B cell (primary cell): ENCODE measurements around the gene INPP5B. TPM values are rescaled to one million over a fixed set of nuclear protein-coding genes. Genes with fewer than 3 reads are reported as not detected.

ENCODE experiments used
- ATAC-seq: fragments of 200-7000 bp; cut with Tn5 transposase; one replicate; pipeline ENCODE4 v1.10.0; 2021; ENCODE audit warnings: low read depth, mild to moderate bottlenecking, moderate number of reproducible peaks, moderate library complexity
- CTCF ChIA-PET: fragments of 350-600 bp; sonication (Branson Sonifier 250); formaldehyde crosslinking; loops from one replicate; lab custom pipeline; 2021; ENCODE audit warnings: antibody characterized with exemption, inconsistent platforms; lab: Charles Lee
- POLR2A ChIA-PET: fragments of 350-600 bp; sonication (Branson Sonifier 250); formaldehyde crosslinking; loops from one replicate; lab custom pipeline; 2021; ENCODE audit warnings: antibody characterized with exemption; lab: Charles Lee
- DNase-seq: peaks from one replicate; pipeline ENCODE4 v3.0.0; 2013
- H2AFZ ChIP-seq: 2 replicates; pipeline ENCODE4 v1.6.1; 2012; ENCODE audit warnings: mild to moderate bottlenecking, low read depth, low read length; ENCODE audit not compliant: insufficient read depth, poor library complexity, severe bottlenecking
- H3K27ac ChIP-seq, 2 donors: 1 replicate in 1 of 2; 2 replicates in 1 of 2; pipeline ENCODE4 v1.5.1; 2012 to 2013; ENCODE audit warnings: low read length in 2 of 2, mild to moderate bottlenecking in 2 of 2, moderate library complexity in 1 of 2
- H3K27me3 ChIP-seq, 4 experiments: fragments of 200-600 bp in 1 of 4; sonication (generic) in 1 of 4; replicated peaks in 1 of 4; 1 replicate in 2 of 4; 2 replicates in 2 of 4; pipeline versions ENCODE4 v1.6.1 to v1.7.0; 2013 to 2016; ENCODE audit warnings: low read length in 3 of 4, mild to moderate bottlenecking in 2 of 4, mixed read lengths in 1 of 4, moderate library complexity in 1 of 4; ENCODE audit not compliant: insufficient read depth in 4 of 4, control insufficient read depth in 3 of 4; ENCODE audit errors: control extremely low read depth in 1 of 4
- H3K36me3 ChIP-seq, 2 experiments: replicated peaks in 1 of 2; 1 replicate in 1 of 2; 2 replicates in 1 of 2; pipeline versions ENCODE4 v1.6.1 to v1.7.1; 2013; ENCODE audit warnings: low read length in 1 of 2; ENCODE audit not compliant: insufficient read depth in 2 of 2, control insufficient read depth in 1 of 2; ENCODE audit errors: control extremely low read depth in 1 of 2, extremely low read depth in 1 of 2
- H3K4me1 ChIP-seq, 2 donors: fragments of 200-600 bp in 1 of 2; sonication (generic) in 1 of 2; 1 replicate in 1 of 2; 2 replicates in 1 of 2; pipeline versions ENCODE4 v1.5.1 to v1.6.1; 2013 to 2017; ENCODE audit warnings: low read length in 2 of 2; ENCODE audit not compliant: control insufficient read depth in 2 of 2, insufficient read depth in 2 of 2
- H3K4me2 ChIP-seq: replicated peaks from 2 replicates; pipeline ENCODE3; 2012; ENCODE audit warnings: mild to moderate bottlenecking, low read depth, low read length; ENCODE audit not compliant: poor library complexity, severe bottlenecking
- H3K4me3 ChIP-seq, 5 experiments: fragments of 200-600 bp in 1 of 5; sonication (generic) in 1 of 5; 1 replicate in 3 of 5; 2 replicates in 2 of 5; pipeline versions ENCODE4 v1.5.1 to v1.7.0; 2011 to 2016; ENCODE audit warnings: low read length in 4 of 5, mild to moderate bottlenecking in 4 of 5, low read depth in 2 of 5, control low read depth in 1 of 5, moderate library complexity in 1 of 5; ENCODE audit not compliant: insufficient read depth in 1 of 5; ENCODE audit errors: control extremely low read depth in 1 of 5, extremely low read depth in 1 of 5
- H3K79me2 ChIP-seq: fragments of 200-600 bp; sonication (generic); one replicate; pipeline ENCODE4 v1.6.0; 2016; ENCODE audit warnings: low read length; ENCODE audit not compliant: control insufficient read depth, insufficient read depth
- H3K9ac ChIP-seq: fragments of 200-600 bp; sonication (generic); 2 replicates; pipeline ENCODE4 v1.6.1; 2017; ENCODE audit warnings: mild to moderate bottlenecking, low read length, moderate library complexity
- H3K9me3 ChIP-seq, 3 donors: one replicate each; pipeline versions ENCODE4 v1.6.1 to v1.7.1; 2013; ENCODE audit warnings: low read length in 2 of 3; ENCODE audit not compliant: control insufficient read depth in 2 of 3, insufficient read depth in 1 of 3; ENCODE audit errors: control extremely low read depth in 1 of 3
- H4K20me1 ChIP-seq: 2 replicates; pipeline ENCODE4 v1.6.0; 2012; ENCODE audit warnings: mild to moderate bottlenecking, low read length; ENCODE audit not compliant: insufficient read depth, control insufficient read depth, poor library complexity, severe bottlenecking
- H3K27ac Mint-ChIP-seq: one replicate; pipeline ENCODE4 v1.8.0; 2021; ENCODE audit warnings: mixed read lengths
- H3K27me3 Mint-ChIP-seq: one replicate; pipeline ENCODE4 v1.8.0; 2021; ENCODE audit warnings: mixed read lengths
- H3K4me1 Mint-ChIP-seq: one replicate; pipeline ENCODE4 v1.8.0; 2021; ENCODE audit warnings: mixed read lengths
- H3K4me3 Mint-ChIP-seq: one replicate; pipeline ENCODE4 v1.8.0; 2021; ENCODE audit warnings: mixed read lengths
- H3K9me3 Mint-ChIP-seq: one replicate; pipeline ENCODE4 v1.8.0; 2022; ENCODE audit warnings: mixed read lengths; ENCODE audit not compliant: insufficient read depth
- EZH2 ChIP-seq: IDR thresholded peaks from 2 replicates; pipeline ENCODE4 v1.6.1; 2012; ENCODE audit warnings: borderline replicate concordance, low read depth, mild to moderate bottlenecking, moderate library complexity, low read length; ENCODE audit not compliant: insufficient read depth, poor library complexity, severe bottlenecking
- WGBS: methylation state at CpG from one replicate; pipeline ENCODE4 v1.1.5; 2013; ENCODE audit warnings: missing lambda C conversion rate; ENCODE audit not compliant: insufficient coverage; 5-methylcytosine and 5-hydroxymethylcytosine counted together
- intact Hi-C: fragments of 100-400 bp; cut with micrococcal nuclease; formaldehyde crosslinking; loops from one replicate; pipeline ENCODE4 v1.10.0; 2022
- polyA plus RNA-seq: library from polyadenylated mRNA; depleted of rRNA; stranded (reverse); fragments of >200 nt; gene quantifications from 2 replicates; pipeline ENCODE4 v1.2.3, GENCODE V29; 2012
- total RNA-seq, 2 donors: library from RNA; stranded (reverse); fragments of 120-200 nt in 1 of 2; gene quantifications; 1 replicate in 1 of 2; 2 replicates in 1 of 2; pipeline versions ENCODE4 v1.2.3 to v1.2.4, GENCODE V29; 2013 to 2022
- TF ChIP-seq, protein P1 (sequence below): fragments of 200-600 bp; IDR thresholded peaks from one replicate; pipeline ENCODE4 v1.8.0; 2022; ENCODE audit warnings: antibody characterized with exemption, mild to moderate bottlenecking

Gene INPP5B
- total and polyA plus RNA-seq, 2 donors (not counting 1 experiment from before 2014, with no cell fraction given): 45.4 to 63.3 TPM

GRCh38 chr1:37839676-37840075 lies 107.2 kb downstream of the INPP5B start:
- no peak for TF ChIP-seq EZH2
- TF ChIP-seq, protein P1, sequence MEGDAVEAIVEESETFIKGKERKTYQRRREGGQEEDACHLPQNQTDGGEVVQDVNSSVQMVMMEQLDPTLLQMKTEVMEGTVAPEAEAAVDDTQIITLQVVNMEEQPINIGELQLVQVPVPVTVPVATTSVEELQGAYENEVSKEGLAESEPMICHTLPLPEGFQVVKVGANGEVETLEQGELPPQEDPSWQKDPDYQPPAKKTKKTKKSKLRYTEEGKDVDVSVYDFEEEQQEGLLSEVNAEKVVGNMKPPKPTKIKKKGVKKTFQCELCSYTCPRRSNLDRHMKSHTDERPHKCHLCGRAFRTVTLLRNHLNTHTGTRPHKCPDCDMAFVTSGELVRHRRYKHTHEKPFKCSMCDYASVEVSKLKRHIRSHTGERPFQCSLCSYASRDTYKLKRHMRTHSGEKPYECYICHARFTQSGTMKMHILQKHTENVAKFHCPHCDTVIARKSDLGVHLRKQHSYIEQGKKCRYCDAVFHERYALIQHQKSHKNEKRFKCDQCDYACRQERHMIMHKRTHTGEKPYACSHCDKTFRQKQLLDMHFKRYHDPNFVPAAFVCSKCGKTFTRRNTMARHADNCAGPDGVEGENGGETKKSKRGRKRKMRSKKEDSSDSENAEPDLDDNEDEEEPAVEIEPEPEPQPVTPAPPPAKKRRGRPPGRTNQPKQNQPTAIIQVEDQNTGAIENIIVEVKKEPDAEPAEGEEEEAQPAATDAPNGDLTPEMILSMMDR: no peak
- H3K27me3 ChIP-seq: no peaks in the 10 kb centered on the region
- H3K27me3 Mint-ChIP-seq: no peaks in the 10 kb centered on the region
- H3K4me1 Mint-ChIP-seq: peaks cover 5% of the 10 kb centered on the region
- peaks cover 15% of the 10 kb centered on the region for H4K20me1 ChIP-seq
- ChIA-PET CTCF (interaction anchor here (1.0 kb wide), 1 partner anchor 11 kb away, joined by 3 read pairs; no protein-coding TSS in a partner anchor), POLR2A (no interaction called here)
- H2AFZ ChIP-seq: no peak overlapping the region
- H3K9me3 ChIP-seq: no peaks in the 10 kb centered on the region
- no peak overlapping the region for H3K4me2 ChIP-seq
- H3K79me2 ChIP-seq: peaks cover 46% of the 10 kb centered on the region
- DNase-seq: no peak
- intact Hi-C loops: no loop called here
- H3K27ac ChIP-seq: no peak overlapping the region
- H3K9me3 Mint-ChIP-seq: no peaks in the 10 kb centered on the region
- H3K4me3 Mint-ChIP-seq: no peak overlapping the region
- no peak overlapping the region for H3K4me3 ChIP-seq
- ATAC-seq: no peak
- H3K36me3 ChIP-seq: peaks cover 17 to 64% of the 10 kb centered on the region in 2 experiments
- H3K9ac ChIP-seq: no peak overlapping the region
- 97% methylated on average over 9 of the region's 10 CpGs for WGBS
- no peak overlapping the region for H3K27ac Mint-ChIP-seq
- no peaks in the 10 kb centered on the region for H3K4me1 ChIP-seq

GRCh38 chr1:37836788-37837187 lies 110.1 kb downstream of the INPP5B start:
- H3K4me3 ChIP-seq: no peak overlapping the region
- no peaks in the 10 kb centered on the region for H3K4me1 ChIP-seq
- H4K20me1 ChIP-seq: peaks cover 9% of the 10 kb centered on the region
- 62% methylated on average over 3 of the region's 3 CpGs for WGBS
- TF ChIP-seq EZH2: no peak
- TF ChIP-seq, protein P1: no peak
- H3K27me3 Mint-ChIP-seq: no peaks in the 10 kb centered on the region
- ATAC-seq (no peak), DNase-seq (no peak)
- no peaks in the 10 kb centered on the region for H3K9me3 ChIP-seq
- ChIA-PET CTCF (interaction anchor here (0.7 kb wide), 1 partner anchor 17 kb away, joined by 3 read pairs; no protein-coding TSS in a partner anchor), POLR2A (no interaction called here)
- no peak overlapping the region for H3K27ac ChIP-seq
- H3K9ac ChIP-seq: no peak overlapping the region
- peaks cover 28 to 78% of the 10 kb centered on the region in 2 experiments for H3K36me3 ChIP-seq
- intact Hi-C loops: no loop called here
- H3K4me3 Mint-ChIP-seq: no peak overlapping the region
- no peak overlapping the region for H3K27ac Mint-ChIP-seq
- H3K4me1 Mint-ChIP-seq: peaks cover 2% of the 10 kb centered on the region
- peaks cover 22% of the 10 kb centered on the region for H3K79me2 ChIP-seq
- no peak overlapping the region for H3K4me2 ChIP-seq
- no peak overlapping the region for H2AFZ ChIP-seq
- H3K9me3 Mint-ChIP-seq: no peaks in the 10 kb centered on the region
- H3K27me3 ChIP-seq: no peaks in the 10 kb centered on the region
